WERI-Rb-1 (cell line): Measurements from ENCODE around the gene RASSF5.
A peak's percentile ranks its signal among the peaks of the same experiment; 100 is the strongest.

Source experiments
- DNase-seq: peaks from one replicate; pipeline ENCODE4 v3.0.0-alpha.2; 2020
- H3K27ac ChIP-seq: fragments of 250-450 bp; sonication (Bioruptor Pico); 2 replicates; pipeline ENCODE4 v1.5.1; 2020; ENCODE audit warnings: mild to moderate bottlenecking, moderate library complexity
- H3K27me3 ChIP-seq: fragments of 250-450 bp; sonication (Bioruptor Pico); 2 replicates; pipeline ENCODE4 v1.5.1; 2021; ENCODE audit warnings: mild to moderate bottlenecking, low read depth, moderate library complexity; ENCODE audit not compliant: insufficient read depth, severe bottlenecking
- H3K36me3 ChIP-seq: fragments of 250-450 bp; sonication (Bioruptor Pico); 2 replicates; pipeline ENCODE4 v1.5.1; 2020; ENCODE audit warnings: mild to moderate bottlenecking, moderate library complexity
- H3K4me3 ChIP-seq: 2 replicates; pipeline ENCODE4 v1.5.1; 2011; ENCODE audit warnings: low read depth, mild to moderate bottlenecking, control low read depth, low read length
- H3K9me3 ChIP-seq: fragments of 250-450 bp; sonication (Bioruptor Pico); 2 replicates; pipeline ENCODE4 v1.5.1; 2021; ENCODE audit warnings: mild to moderate bottlenecking, moderate library complexity; ENCODE audit not compliant: severe bottlenecking
- CTCF ChIP-seq: IDR thresholded peaks from 2 replicates; pipeline ENCODE4 v1.5.1; 2011; ENCODE audit warnings: low read depth, mild to moderate bottlenecking, control low read depth, inconsistent platforms, low read length

RASSF5 gene

GRCh38 chr1:206589206-206589605 lies 81.9 kb downstream of the RASSF5 start:
- no peak for TF ChIP-seq CTCF
- Histone ChIP-seq H3K36me3 (peaks cover 89% of the 10 kb centered on the region), H3K9me3 (no peaks in the 10 kb centered on the region), H3K27ac (no peak overlapping the region), H3K27me3 (no peaks in the 10 kb centered on the region), H3K4me3 (no peak overlapping the region)
- DNase-seq = no peak

DNA sequence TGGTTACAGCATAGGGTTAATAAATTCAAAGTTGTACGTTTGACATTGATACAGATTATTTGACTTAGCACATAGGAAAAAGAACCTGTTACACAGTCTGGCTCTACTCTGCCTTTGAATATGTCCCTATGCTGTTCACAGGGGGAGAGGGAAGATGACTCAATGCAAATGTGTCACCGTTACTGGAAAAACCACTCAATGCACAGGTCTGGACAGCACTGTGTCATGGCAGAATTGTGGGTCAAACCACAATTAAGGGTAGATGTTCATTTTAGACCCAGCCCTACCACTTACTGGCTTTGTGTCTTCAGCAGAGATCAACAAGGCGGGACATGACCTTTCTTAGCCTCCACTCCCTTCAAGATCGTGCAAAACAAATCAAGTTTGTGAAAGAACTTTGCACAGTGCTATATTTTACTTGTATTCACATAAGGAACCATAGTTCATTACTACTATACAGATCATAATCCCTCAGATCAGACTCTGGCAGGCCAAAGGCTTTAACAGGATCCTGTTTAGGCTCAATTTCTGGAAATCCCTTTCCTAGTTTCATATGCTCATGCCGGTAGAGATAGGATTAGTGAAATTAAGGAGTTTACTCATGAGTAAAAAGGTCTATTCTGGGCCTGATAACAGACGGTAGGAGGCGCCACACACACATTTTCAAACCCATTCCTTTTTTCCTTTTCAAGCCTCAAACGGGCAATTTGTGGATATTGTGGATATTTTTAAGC lies 82.9 kb downstream of the RASSF5 start:
- Histone ChIP-seq H3K9me3 (no peaks in the 10 kb centered on the region), H3K4me3 (no peak overlapping the region), H3K27ac (no peak overlapping the region), H3K36me3 (peaks cover 89% of the 10 kb centered on the region), H3K27me3 (no peaks in the 10 kb centered on the region)
- peak; percentile 33 for DNase-seq
- TF ChIP-seq CTCF = peak; percentile 59

- no peak for DNase-seq
- peaks cover 89% of the 10 kb centered on the region for H3K36me3 ChIP-seq
These were observed 83.9 kb downstream of the RASSF5 start for GRCh38 chr1:206591226-206591625.

GRCh38 chr1:206591696-206592095 lies 84.4 kb downstream of the RASSF5 start:
- H3K27ac ChIP-seq = no peak overlapping the region

More at GRCh38 chr1:206591226-206591625, 83.9 kb downstream of the RASSF5 start:
- Histone ChIP-seq H3K9me3 (no peaks in the 10 kb centered on the region), H3K4me3 (no peak overlapping the region), H3K27ac (no peak overlapping the region), H3K27me3 (no peaks in the 10 kb centered on the region)
- TF ChIP-seq CTCF = no peak

GRCh38 chr1:206593351-206593925 lies 86.1 kb downstream of the RASSF5 start:
- TF ChIP-seq CTCF = no peak
- peaks cover 85% of the 10 kb centered on the region for H3K36me3 ChIP-seq
- no peaks in the 10 kb centered on the region for H3K27me3 ChIP-seq
- H3K9me3 ChIP-seq = no peaks in the 10 kb centered on the region
- no peak overlapping the region for H3K27ac ChIP-seq
- no peak overlapping the region for H3K4me3 ChIP-seq
- no peak for DNase-seq

More at GRCh38 chr1:206591696-206592095, 84.4 kb downstream of the RASSF5 start:
- Histone ChIP-seq H3K4me3 (no peak overlapping the region), H3K36me3 (peaks cover 89% of the 10 kb centered on the region), H3K27me3 (no peaks in the 10 kb centered on the region), H3K9me3 (no peaks in the 10 kb centered on the region)
- no peak for DNase-seq
- no peak for TF ChIP-seq CTCF
